GM19467 (cell line): ENCODE data around the gene CRYBG1.

ENCODE experiments used
- ATAC-seq: cut with Tn5 transposase; IDR thresholded peaks from one replicate; pipeline ENCODE4 v1.9.1; 2021; ENCODE audit warnings: mild to moderate bottlenecking, moderate library complexity; ENCODE audit not compliant: unreplicated experiment

CRYBG1 gene, protein sequence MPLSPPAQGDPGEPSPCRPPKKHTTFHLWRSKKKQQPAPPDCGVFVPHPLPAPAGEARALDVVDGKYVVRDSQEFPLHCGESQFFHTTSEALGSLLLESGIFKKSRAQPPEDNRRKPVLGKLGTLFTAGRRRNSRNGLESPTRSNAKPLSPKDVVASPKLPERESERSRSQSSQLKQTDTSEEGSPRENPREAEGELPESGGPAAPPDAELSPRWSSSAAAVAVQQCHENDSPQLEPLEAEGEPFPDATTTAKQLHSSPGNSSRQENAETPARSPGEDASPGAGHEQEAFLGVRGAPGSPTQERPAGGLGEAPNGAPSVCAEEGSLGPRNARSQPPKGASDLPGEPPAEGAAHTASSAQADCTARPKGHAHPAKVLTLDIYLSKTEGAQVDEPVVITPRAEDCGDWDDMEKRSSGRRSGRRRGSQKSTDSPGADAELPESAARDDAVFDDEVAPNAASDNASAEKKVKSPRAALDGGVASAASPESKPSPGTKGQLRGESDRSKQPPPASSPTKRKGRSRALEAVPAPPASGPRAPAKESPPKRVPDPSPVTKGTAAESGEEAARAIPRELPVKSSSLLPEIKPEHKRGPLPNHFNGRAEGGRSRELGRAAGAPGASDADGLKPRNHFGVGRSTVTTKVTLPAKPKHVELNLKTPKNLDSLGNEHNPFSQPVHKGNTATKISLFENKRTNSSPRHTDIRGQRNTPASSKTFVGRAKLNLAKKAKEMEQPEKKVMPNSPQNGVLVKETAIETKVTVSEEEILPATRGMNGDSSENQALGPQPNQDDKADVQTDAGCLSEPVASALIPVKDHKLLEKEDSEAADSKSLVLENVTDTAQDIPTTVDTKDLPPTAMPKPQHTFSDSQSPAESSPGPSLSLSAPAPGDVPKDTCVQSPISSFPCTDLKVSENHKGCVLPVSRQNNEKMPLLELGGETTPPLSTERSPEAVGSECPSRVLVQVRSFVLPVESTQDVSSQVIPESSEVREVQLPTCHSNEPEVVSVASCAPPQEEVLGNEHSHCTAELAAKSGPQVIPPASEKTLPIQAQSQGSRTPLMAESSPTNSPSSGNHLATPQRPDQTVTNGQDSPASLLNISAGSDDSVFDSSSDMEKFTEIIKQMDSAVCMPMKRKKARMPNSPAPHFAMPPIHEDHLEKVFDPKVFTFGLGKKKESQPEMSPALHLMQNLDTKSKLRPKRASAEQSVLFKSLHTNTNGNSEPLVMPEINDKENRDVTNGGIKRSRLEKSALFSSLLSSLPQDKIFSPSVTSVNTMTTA (N-terminal part only)

GRCh38 chr6:106360410-106360988 lies at the start of gene CRYBG1:
Gene CRYBG1 (plus strand): TSS chr6:106360717. CDS start chr6:106360909, 192 bp downstream.
- ATAC-seq, result peak; percentile 71

DNA sequence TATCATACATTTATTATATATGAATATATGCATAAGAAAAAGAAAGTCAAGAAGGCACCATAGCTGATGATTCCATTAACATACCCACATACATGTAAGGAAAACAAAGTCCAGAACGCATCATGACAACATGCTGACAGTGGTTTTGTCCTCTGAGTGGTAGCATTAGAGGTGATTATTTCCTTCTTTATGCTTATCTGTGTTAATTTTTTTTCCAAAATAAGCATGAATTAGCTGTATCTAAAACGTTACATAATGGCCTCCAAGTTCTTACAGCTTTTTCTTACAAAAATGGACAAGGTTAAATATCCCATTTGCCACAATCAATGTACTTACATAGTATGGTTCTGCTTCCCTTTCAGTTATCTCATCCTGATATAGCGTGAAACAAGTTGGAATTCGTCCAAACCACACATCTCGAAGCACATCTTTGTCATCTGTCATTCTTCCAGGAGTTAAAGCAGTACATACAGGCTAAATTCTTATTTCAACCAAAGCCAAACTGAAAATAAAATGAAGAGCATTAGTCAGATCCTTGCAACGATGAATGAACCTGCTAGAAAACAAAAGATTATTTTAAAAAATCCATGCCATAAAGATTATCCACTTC lies 44.6 kb upstream of the CRYBG1 start:
- ATAC-seq, result no peak

GRCh38 chr6:106316375-106316766 lies 44.1 kb upstream of the CRYBG1 start:
- ATAC-seq, result no peak

DNA sequence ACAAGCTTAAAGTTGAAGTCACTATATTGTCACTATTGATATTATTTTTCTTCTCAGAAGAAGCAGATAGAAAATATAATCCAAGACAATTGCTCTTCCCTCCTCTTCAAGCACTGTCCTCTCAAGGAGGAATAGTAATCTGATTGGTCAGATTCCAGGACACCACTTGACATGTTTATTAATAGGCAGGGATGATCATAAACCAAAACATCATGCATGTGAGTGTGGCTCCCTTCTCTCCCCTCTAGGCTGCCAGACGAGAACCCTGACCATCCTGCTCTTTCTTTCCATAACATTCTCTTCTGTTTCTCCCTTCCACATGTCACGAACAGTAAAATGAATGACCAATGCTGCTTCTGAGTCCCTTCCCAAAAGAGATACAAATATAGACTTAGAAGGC lies 42.5 kb upstream of the CRYBG1 start:
- ATAC-seq, result no peak

DNA sequence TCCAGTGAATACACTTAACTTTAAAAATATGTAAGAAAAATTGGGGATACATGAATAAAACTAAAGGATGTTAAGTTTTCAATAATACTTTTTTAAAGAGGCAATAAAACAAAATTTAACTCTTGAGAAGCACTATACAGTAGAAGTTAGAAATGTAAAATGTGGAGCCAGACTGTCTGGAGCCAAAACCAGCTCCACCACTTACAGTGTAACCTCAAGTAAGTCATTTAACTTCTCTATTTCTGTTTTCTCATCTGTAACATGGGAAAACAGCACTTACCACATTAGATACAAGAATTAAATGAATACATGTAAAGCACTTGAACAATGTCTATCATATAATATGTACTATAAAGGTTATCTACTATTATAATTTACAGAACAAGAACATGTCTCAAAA lies 41.7 kb upstream of the CRYBG1 start:
- no peak for ATAC-seq

DNA sequence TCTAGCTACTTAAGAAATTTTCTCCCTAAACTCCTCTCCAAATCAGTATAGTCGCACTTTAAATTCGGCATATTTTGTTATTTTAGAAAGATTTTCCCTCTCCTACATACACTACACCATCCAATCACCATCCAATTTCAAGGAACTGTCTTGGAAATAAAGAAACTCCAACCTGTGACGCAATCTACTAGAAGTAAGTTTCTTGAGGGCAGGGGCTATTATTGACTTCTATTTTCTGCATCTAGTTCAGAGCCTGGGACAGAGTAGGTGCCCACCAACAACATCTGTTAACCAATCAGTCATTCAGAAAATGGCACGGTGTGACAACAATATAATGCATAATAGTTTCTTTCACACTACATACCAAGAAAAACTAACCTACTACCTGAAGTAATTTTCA lies 38.6 kb upstream of the CRYBG1 start:
- no peak for ATAC-seq

DNA sequence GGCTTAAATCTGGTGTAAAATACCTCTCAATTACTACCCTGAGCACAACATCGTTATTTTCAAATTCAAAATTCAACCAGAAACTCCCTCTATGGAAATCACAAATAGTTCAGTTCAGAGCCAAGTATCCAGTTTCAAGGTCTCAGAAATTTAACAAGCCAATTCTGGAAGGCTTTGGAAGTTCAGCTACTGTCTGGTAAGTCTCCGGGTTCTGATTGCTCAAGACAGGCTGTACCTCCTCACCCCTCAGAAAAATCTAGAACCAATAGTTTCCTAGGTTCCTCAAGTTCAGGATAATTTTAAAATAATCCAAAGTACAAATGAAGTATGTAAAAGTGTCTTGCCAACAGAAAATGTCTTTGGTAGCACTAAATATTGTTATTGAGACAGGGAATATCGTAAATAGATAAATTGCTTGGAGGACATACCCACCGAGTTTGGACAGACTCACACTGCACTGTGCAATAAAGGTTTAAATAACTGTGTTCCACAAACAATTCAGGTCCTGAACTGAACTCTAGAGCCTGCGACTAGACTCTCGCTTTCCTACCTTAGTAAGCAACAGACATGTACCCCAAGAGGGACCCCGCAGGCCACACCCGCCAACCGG lies 35.7 kb upstream of the CRYBG1 start:
- ATAC-seq, result no peak

- ATAC-seq, result peak; percentile 92
Observed at GRCh38 chr6:106325336-106326178, 35.0 kb upstream of the CRYBG1 start, which contains the start of gene ATG5. Gene ATG5 (minus strand): TSS chr6:106325760. CDS start chr6:106316208, 9,552 bp downstream.

DNA sequence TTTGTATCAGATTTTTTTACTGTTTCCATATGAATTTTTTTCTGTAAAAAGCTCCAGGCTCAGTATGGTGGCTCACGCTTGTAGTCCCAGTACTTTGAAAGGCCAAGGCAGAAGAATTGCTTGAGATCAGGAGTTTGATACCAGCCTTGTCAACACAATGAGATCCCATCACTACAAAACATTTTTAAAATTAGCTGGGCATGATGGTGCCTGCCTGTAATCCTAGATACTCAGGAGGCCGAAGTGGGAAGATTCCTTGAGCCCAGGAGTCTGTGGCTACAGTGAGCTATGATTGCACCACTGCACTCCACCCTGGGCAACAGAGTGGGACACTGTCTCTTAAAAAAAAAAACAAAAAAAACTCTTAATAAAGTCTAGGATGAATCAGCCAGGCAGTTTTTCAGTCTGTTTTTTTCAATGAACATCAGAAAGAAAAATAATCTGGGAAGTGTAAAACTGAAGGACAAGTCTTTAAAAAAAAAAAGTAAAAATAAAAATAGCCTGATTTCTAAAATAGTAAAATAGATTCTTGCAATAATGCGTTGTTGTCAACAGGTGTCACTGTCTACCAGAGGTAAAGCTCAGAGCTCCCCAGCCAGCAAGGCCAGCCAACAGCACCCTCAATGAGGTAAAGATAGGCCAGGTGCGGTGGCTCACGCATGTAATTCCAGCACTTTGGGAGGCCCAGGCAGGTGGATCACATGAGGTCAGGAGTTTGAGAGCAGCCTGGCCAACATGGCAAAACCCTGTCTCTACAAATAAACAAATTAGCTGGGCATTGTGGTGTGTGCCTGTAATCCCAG lies 25.7 kb upstream of the CRYBG1 start:
- no peak for ATAC-seq

DNA sequence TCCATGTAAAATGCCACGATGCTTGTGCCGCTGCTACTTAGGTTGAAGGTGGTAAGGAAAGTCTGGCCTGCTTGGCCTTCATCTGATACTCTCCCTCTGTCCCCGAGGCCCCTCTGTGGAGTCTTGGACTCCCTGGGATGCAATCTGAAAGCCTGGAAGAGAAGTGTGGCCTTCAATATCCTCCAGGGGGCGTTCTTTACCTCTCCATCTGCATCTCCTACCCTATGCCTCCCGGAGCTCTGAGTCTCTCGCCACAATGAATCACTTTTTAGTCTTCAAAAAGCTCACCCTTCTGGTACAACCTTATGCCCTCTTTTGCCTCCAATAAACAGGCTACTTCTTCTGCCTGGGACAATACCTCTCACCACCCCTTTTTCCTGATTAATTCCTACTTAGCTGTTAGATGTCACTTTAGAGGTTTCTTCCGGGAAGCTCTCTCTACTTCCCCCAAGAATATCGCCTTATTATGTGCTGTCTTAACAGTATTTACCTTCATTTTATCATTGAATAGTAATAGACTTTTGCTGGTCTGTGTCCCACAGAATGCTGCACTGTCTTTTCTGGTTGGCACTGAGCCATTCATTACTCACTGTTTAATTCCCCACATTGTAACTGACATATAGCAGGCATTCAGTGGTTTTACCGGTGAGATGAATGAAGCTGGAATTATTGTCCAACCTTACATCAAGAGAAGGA lies 21.0 kb upstream of the CRYBG1 start:
- ATAC-seq, result peak; percentile 52

DNA sequence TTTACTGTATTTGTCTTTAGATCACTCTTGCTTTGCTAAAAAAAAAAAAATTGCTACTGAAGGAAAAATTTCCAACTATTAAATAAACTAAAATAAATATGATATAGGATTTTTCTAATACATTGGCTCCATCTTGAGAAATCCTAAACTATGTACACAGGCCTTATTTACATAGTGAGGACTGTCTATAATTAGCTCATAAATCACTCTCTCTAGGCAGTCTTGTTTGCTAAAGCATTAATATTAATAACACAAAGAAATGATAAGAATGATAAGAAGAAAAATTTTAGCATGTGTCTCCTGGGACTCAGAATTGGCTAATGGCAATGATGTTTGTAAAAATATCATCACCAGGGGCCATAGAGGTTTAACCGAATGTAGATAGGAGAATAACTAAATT lies 13.3 kb upstream of the CRYBG1 start:
- ATAC-seq, result no peak

GRCh38 chr6:106356378-106356777 lies 4.1 kb upstream of the CRYBG1 start:
- ATAC-seq, result no peak

- ATAC-seq, result no peak
Observed at GRCh38 chr6:106359959-106360409, 533 bp upstream of the CRYBG1 start.

DNA sequence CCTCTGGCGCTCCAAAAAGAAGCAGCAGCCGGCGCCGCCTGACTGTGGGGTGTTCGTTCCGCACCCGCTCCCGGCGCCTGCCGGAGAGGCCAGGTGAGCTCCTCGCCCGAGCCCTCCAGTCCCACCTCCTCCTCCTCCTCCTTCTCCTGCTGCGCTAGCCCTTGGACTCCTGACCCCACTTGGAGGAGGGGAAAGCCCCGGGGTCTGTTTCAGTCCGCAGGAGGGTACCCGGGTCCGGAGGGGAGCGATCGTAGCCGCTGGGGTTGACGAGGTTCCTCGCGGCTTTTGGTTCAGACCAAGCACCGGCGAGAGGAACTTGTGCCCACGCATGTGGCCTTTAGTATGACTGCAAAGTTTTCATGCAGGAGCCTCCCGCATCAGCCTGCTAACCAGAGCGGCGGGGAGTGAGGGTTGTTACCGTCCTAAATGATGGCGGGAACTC lies 493 bp downstream of the CRYBG1 start:
- no peak for ATAC-seq

DNA sequence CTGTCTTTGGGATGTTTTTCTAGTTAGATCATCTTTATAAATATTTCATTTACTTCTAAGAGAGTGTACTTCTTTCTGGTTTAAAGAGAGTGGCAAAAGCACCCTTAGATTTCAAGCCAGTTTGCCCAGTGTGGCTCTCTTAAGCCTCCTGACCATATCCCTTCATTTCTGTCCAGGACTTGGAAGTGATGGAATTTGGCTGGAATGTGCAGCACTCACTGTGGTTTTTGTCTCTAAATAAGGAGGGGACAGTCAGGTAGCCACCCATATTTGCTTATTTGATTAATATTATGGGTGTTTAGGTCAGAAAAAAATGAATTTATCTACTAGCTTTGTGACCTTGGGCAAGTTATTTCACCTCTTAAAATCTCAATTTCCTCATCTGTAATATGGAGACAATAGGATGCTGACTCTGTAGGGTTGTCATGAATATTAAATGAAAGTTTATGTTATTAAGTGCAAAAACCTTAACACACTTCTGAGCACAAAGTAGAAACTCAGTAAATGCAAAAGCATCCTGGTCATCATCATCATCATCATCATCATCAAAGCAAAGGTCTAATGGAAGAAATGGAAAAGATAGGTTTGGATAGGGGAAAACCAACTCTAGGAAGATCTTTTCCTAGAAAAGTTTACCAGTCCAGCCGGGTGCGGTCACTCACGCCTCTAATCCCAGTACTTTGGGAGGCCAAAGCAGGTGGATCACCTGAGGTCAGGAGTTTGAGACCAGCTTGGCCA lies 3.1 kb downstream of the CRYBG1 start:
- ATAC-seq, result no peak

- no peak for ATAC-seq
Observed at GRCh38 chr6:106369739-106370138, 9.2 kb downstream of the CRYBG1 start.

DNA sequence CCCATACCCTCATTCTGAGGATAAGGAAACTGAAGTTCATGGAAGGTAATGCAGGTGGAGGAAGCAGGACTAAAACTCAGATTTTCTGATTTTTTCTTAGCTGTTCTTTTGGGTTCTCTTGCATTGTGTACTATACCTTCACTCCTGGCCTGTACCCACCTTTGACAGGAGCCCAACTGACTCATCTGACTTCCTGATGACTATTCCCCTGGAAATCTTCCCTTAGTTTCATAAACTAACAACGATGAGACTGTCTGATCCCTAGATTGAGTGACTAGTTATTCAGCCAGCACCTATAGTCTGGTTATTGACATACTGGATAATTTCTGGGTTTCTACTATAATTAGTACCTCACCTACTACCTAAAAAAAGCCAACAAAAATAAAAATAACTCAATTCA lies 10.1 kb downstream of the CRYBG1 start:
- ATAC-seq, result no peak
